HL-60/S4 (cell line): ENCODE data around the gene SLC9C2.
"Not testable (repeated sequence)": the region's sequence is repeated elsewhere in the genome, so short reads cannot be mapped to it uniquely, and the experiment has no call there.

Experiments
- in situ Hi-C: fragments of 300-500 bp; cut with MboI; formaldehyde crosslinking; loops from 2 replicates; pipeline ENCODE4 v1.14.3; 2022; ENCODE audit warnings: low sequenced_read_pairs

Gene SLC9C2

GRCh38 chr1:173530795-173531693 lies 71.8 kb downstream of the SLC9C2 start:
- in situ Hi-C loops: no loop called here

- in situ Hi-C loops: no loop called here
Observed at GRCh38 chr1:173529106-173529505, 73.8 kb downstream of the SLC9C2 start.

GRCh38 chr1:173527151-173527826 lies 75.6 kb downstream of the SLC9C2 start:
- in situ Hi-C loops: no loop called here

GRCh38 chr1:173525926-173526325 lies 76.9 kb downstream of the SLC9C2 start:
- in situ Hi-C loops: no loop called here

GRCh38 chr1:173523329-173523728 lies 79.5 kb downstream of the SLC9C2 start:
- in situ Hi-C loops: no loop called here

GRCh38 chr1:173520799-173521198 lies 82.1 kb downstream of the SLC9C2 start:
- in situ Hi-C loops: no loop called here

GRCh38 chr1:173514503-173514902 lies 88.4 kb downstream of the SLC9C2 start:
- in situ Hi-C loops: not testable (repeated sequence)

GRCh38 chr1:173509797-173510196 lies 93.1 kb downstream of the SLC9C2 start:
- in situ Hi-C loops: no loop called here

GRCh38 chr1:173508541-173508940 lies 94.3 kb downstream of the SLC9C2 start:
- in situ Hi-C loops: no loop called here

GRCh38 chr1:173507847-173508209 lies 95.0 kb downstream of the SLC9C2 start:
- in situ Hi-C loops: no loop called here

- in situ Hi-C loops: no loop called here
Observed at GRCh38 chr1:173507205-173507846, 95.5 kb downstream of the SLC9C2 start.

- in situ Hi-C loops: no loop called here
Observed at GRCh38 chr1:173506437-173506836, 96.4 kb downstream of the SLC9C2 start.

- in situ Hi-C loops: no loop called here
Observed at GRCh38 chr1:173505391-173505790, 97.5 kb downstream of the SLC9C2 start.

- in situ Hi-C loops: no loop called here
Observed at GRCh38 chr1:173504268-173504667, 98.6 kb downstream of the SLC9C2 start.

- in situ Hi-C loops: no loop called here
Observed at GRCh38 chr1:173503391-173503790, 99.5 kb downstream of the SLC9C2 start.

GRCh38 chr1:173502104-173502503 lies 100.8 kb downstream of the SLC9C2 start:
- in situ Hi-C loops: no loop called here

GRCh38 chr1:173499729-173500128 lies 103.1 kb downstream of the SLC9C2 start:
- in situ Hi-C loops: no loop called here

- in situ Hi-C loops: no loop called here
Observed at GRCh38 chr1:173496757-173497320, 106.0 kb downstream of the SLC9C2 start.

- in situ Hi-C loops: no loop called here
Observed at GRCh38 chr1:173495609-173496267, 107.1 kb downstream of the SLC9C2 start.

- in situ Hi-C loops: not testable (repeated sequence)
Observed at GRCh38 chr1:173493125-173493524, 109.7 kb downstream of the SLC9C2 start.

GRCh38 chr1:173491508-173491907 lies 111.4 kb downstream of the SLC9C2 start:
- in situ Hi-C loops: no loop called here
